ENCODE results near the gene EIF3A.
"Not testable (repeated sequence)": the region's sequence is repeated elsewhere in the genome, so short reads cannot be mapped to it uniquely, and the experiment has no call there.

Gene EIF3A

GRCh38 chr10:119080521-119081259 lies at the start of gene EIF3A:
Gene EIF3A, minus strand, starts transcription at chr10:119080817. Its CDS starts 141 bp downstream, at chr10:119080676.
- peak; percentile 53 for DNase-seq

- DNase-seq = no peak
Measured at GRCh38 chr10:119129721-119130120, 49.1 kb upstream of the EIF3A start.

GRCh38 chr10:119125942-119126341 lies 45.3 kb upstream of the EIF3A start:
- DNase-seq = no peak

- DNase-seq = no peak
Measured at GRCh38 chr10:119120875-119121274, 40.3 kb upstream of the EIF3A start.

- no peak for DNase-seq
Measured at GRCh38 chr10:119120413-119120867, 39.8 kb upstream of the EIF3A start.

GRCh38 chr10:119119400-119119799 lies 38.8 kb upstream of the EIF3A start:
- DNase-seq = no peak

GRCh38 chr10:119118231-119118630 lies 37.6 kb upstream of the EIF3A start:
- DNase-seq = no peak

- DNase-seq = no peak
Measured at GRCh38 chr10:119116326-119116951, 35.8 kb upstream of the EIF3A start.

GRCh38 chr10:119115926-119116325 lies 35.3 kb upstream of the EIF3A start:
- no peak for DNase-seq

- DNase-seq = no peak
Measured at GRCh38 chr10:119113751-119114732, 33.4 kb upstream of the EIF3A start.

- no peak for DNase-seq
Measured at GRCh38 chr10:119112056-119112455, 31.4 kb upstream of the EIF3A start.

GRCh38 chr10:119107771-119108170 lies 27.2 kb upstream of the EIF3A start:
- DNase-seq = not testable (repeated sequence)

- not testable (repeated sequence) for DNase-seq
Measured at GRCh38 chr10:119107106-119107505, 26.5 kb upstream of the EIF3A start.

- not testable (repeated sequence) for DNase-seq
Measured at GRCh38 chr10:119105899-119106298, 25.3 kb upstream of the EIF3A start.

GRCh38 chr10:119105155-119105554 lies 24.5 kb upstream of the EIF3A start:
- DNase-seq = no peak

- no peak for DNase-seq
Measured at GRCh38 chr10:119104654-119105015, 24.0 kb upstream of the EIF3A start.

- peak; percentile 20 for DNase-seq
Measured at GRCh38 chr10:119103903-119104653, 23.5 kb upstream of the EIF3A start, which contains the start of gene DENND10. Gene DENND10, plus strand, starts transcription at chr10:119104113. Its CDS starts 30 bp downstream, at chr10:119104143.

GRCh38 chr10:119103241-119103902 lies 22.8 kb upstream of the EIF3A start:
- no peak for DNase-seq

GRCh38 chr10:119101366-119102098 lies 20.9 kb upstream of the EIF3A start:
- DNase-seq = no peak

- DNase-seq = no peak
Measured at GRCh38 chr10:119100434-119101238, 20.0 kb upstream of the EIF3A start.

All from NCI-H748 treated with DMSO at 0.1 percent for 48 hours (cell line).